SK-N-SH (cell line): ENCODE data around the gene SKOR2. TPM values are rescaled to one million over a fixed set of nuclear protein-coding genes. Genes with fewer than 3 reads are reported as not detected.

Experiments
- CTCF ChIA-PET: fragments of 300-600, 350-600 bp; formaldehyde crosslinking; extraction: SDS; loops from one replicate; lab custom pipeline; 2021; lab: Yijun Ruan, JAX
- POLR2A ChIA-PET: fragments of 350-600 bp; sonication (Branson Sonifier 250); formaldehyde crosslinking; extraction: SDS; loops from one replicate; lab custom pipeline; 2020; ENCODE audit warnings: antibody characterized with exemption, inconsistent platforms; lab: Yijun Ruan, JAX
- DNase-seq: peaks from one replicate; pipeline ENCODE4 v3.0.0; 2012
- H2AFZ ChIP-seq: fragments of 200-600 bp; sonication (generic); 2 replicates; pipeline ENCODE4 v1.8.1; 2016; ENCODE audit warnings: antibody characterized with exemption, mild to moderate bottlenecking, low read depth
- H3F3A ChIP-seq: fragments of 200-600 bp; sonication (generic); replicated peaks from 2 replicates; pipeline ENCODE3; 2016; ENCODE audit warnings: antibody characterized with exemption, mild to moderate bottlenecking; ENCODE audit not compliant: insufficient read depth
- H3K27ac ChIP-seq, 2 experiments: fragments of 200-500 bp in 1 of 2; fragments of 200-600 bp in 1 of 2; sonication (Bioruptor generic) in 1 of 2; sonication (generic), shearing (Covaris generic) in 1 of 2; 2 replicates each; pipeline versions ENCODE4 v1.5.1 to v1.6.1; 2014 to 2016; ENCODE audit warnings: low read depth in 2 of 2, inconsistent platforms in 1 of 2, low read length in 1 of 2, mild to moderate bottlenecking in 1 of 2, mixed read lengths in 1 of 2
- H3K27me3 ChIP-seq: fragments of 200-600 bp; sonication (generic), shearing (Covaris generic); 2 replicates; pipeline ENCODE4 v1.6.1; 2016; ENCODE audit warnings: mixed run types; ENCODE audit not compliant: insufficient read depth
- H3K36me3 ChIP-seq, 2 experiments: fragments of 200-500 bp in 1 of 2; fragments of 200-600 bp in 1 of 2; sonication (Bioruptor generic) in 1 of 2; sonication (generic) in 1 of 2; replicated peaks in 1 of 2; 2 replicates each; pipeline versions ENCODE3 to v1.5.1; 2014 to 2016; ENCODE audit warnings: low read length in 1 of 2, mild to moderate bottlenecking in 1 of 2; ENCODE audit not compliant: insufficient read depth in 2 of 2, control insufficient read depth in 1 of 2
- H3K4me1 ChIP-seq, 2 experiments: fragments of 200-500 bp in 1 of 2; fragments of 200-600 bp in 1 of 2; sonication (Bioruptor generic) in 1 of 2; sonication (generic), shearing (Covaris generic) in 1 of 2; 2 replicates each; pipeline versions ENCODE4 v1.5.1 to v1.6.1; 2014 to 2016; ENCODE audit warnings: low read depth in 1 of 2, low read length in 1 of 2, mixed run types in 1 of 2; ENCODE audit not compliant: insufficient read depth in 2 of 2, control insufficient read depth in 1 of 2
- H3K4me2 ChIP-seq: fragments of 200-600 bp; sonication (generic), shearing (Covaris generic); 2 replicates; pipeline ENCODE4 v1.6.1; 2017; ENCODE audit warnings: mixed run types
- H3K4me3 ChIP-seq, 2 experiments: fragments of 200-500 bp in 1 of 2; fragments of 200-600 bp in 1 of 2; sonication (Bioruptor generic) in 1 of 2; sonication (generic), shearing (Covaris generic) in 1 of 2; 2 replicates each; pipeline versions ENCODE4 v1.5.1 to v1.8.1; 2014 to 2016; ENCODE audit warnings: low read depth in 2 of 2, inconsistent platforms in 1 of 2, low read length in 1 of 2, mild to moderate bottlenecking in 1 of 2, mixed read lengths in 1 of 2, moderate library complexity in 1 of 2
- H3K79me2 ChIP-seq: fragments of 200-600 bp; sonication (generic); 2 replicates; pipeline ENCODE4 v1.8.1; 2017; ENCODE audit warnings: mild to moderate bottlenecking; ENCODE audit not compliant: insufficient read depth
- H3K9ac ChIP-seq: fragments of 200-600 bp; sonication (generic); 2 replicates; pipeline ENCODE4 v1.6.1; 2017; ENCODE audit warnings: mixed run types
- H3K9me2 ChIP-seq: fragments of 200-600 bp; sonication (generic); 2 replicates; pipeline ENCODE4 v1.6.1; 2017; ENCODE audit warnings: mixed run types
- H3K9me3 ChIP-seq: fragments of 200-600 bp; sonication (generic); 2 replicates; pipeline ENCODE4 v1.6.1; 2017; ENCODE audit warnings: mixed run types, mild to moderate bottlenecking, moderate library complexity
- H4K20me1 ChIP-seq: fragments of 200-600 bp; sonication (generic); 2 replicates; pipeline ENCODE4 v1.6.1; 2017; ENCODE audit warnings: mild to moderate bottlenecking, mixed run types; ENCODE audit not compliant: insufficient read depth
- CTCF ChIP-seq: fragments of 200-600 bp; sonication (generic); IDR thresholded peaks from 2 replicates; pipeline ENCODE4 v1.6.1; 2017; ENCODE audit warnings: antibody characterized with exemption, mild to moderate bottlenecking, moderate library complexity
- EP300 ChIP-seq, 2 experiments: IDR thresholded peaks; 2 replicates each; pipeline versions ENCODE4 v1.4.0 to v1.6.1; 2012; ENCODE audit warnings: borderline replicate concordance in 1 of 2, low read depth in 1 of 2, low read length in 1 of 2
- MEF2A ChIP-seq: IDR thresholded peaks from 2 replicates; pipeline ENCODE4 v1.4.0; 2012; ENCODE audit warnings: low read depth, borderline replicate concordance
- RAD21 ChIP-seq: IDR thresholded peaks from 2 replicates; pipeline ENCODE4 v1.6.1; 2012; ENCODE audit warnings: mild to moderate bottlenecking, low read length
- REST ChIP-seq: IDR thresholded peaks from 2 replicates; pipeline ENCODE4 v1.6.1; 2012; ENCODE audit warnings: mild to moderate bottlenecking, low read depth, low read length, moderate library complexity
- RXRA ChIP-seq: IDR thresholded peaks from 2 replicates; pipeline ENCODE4 v1.4.0; 2012; ENCODE audit warnings: low read depth, mild to moderate bottlenecking, borderline replicate concordance
- SMC3 ChIP-seq: IDR thresholded peaks from 2 replicates; pipeline ENCODE4 v1.6.1; 2012; ENCODE audit warnings: low read depth, low read length, improper control_type of control experiment
- TAF1 ChIP-seq: IDR thresholded peaks from 2 replicates; pipeline ENCODE4 v1.6.1; 2012; ENCODE audit warnings: low read depth, mild to moderate bottlenecking, low read length, moderate library complexity, borderline replicate concordance
- USF1 ChIP-seq: IDR thresholded peaks from 2 replicates; pipeline ENCODE4 v1.4.0; 2012; ENCODE audit warnings: low read depth, borderline replicate concordance
- WGBS: methylation state at CpG from one replicate; pipeline ENCODE4 v1.1.6; 2017; ENCODE audit warnings: low lambda C conversion rate; 5-methylcytosine and 5-hydroxymethylcytosine counted together
- polyA plus RNA-seq, 3 experiments: library from polyadenylated mRNA; depleted of rRNA; stranded (reverse); fragments of >200 nt; gene quantifications; 2 replicates each; pipeline ENCODE4 v1.2.3, GENCODE V29; 2012

SKOR2 gene
- polyA plus RNA-seq, 1 of the 3 experiments (the other 2 are of a cell fraction): not detected

- TF ChIP-seq USF1 (no peak), RXRA (no peak), TAF1 (no peak)
- TF ChIP-seq, all 33 proteins: peak for 0
Observed at GRCh38 chr18:47248115-47248603, 3.3 kb downstream of the SKOR2 start (continued).

- no peak overlapping the region for H3K9ac ChIP-seq
- H3K9me3 ChIP-seq: 0 out of 2 replicates have a peak, but pooled peaks cover 3% of the 10 kb centered on the region
- no peaks in the 10 kb centered on the region for H3K79me2 ChIP-seq
- POLR2A ChIA-PET: no interaction called here
- H3K4me1 ChIP-seq: peaks cover 0 to 7% of the 10 kb centered on the region in 2 experiments; a peak in 1 of 4 replicates
- peaks cover 54% of the 10 kb centered on the region for H3K27me3 ChIP-seq
- peak overlapping the region in 1 of 2 experiments; percentile 9; a peak in 1 of 4 replicates for H3K4me3 ChIP-seq
- DNase-seq: peak; percentile 90
- H4K20me1 ChIP-seq: no peaks in the 10 kb centered on the region
- TF ChIP-seq REST (no peak), EP300 (IDR thresholded peaks at IDR 0.05; ENCODE audit: borderline replicate concordance in 1 of 2, low read depth in 1 of 2, low read length in 1 of 2) (no peak), RAD21 (peak; percentile 32), SMC3 (peak; percentile 32; the same call in 1 of the 2 replicates), MEF2A (no peak), CTCF (peak; percentile 41)
- TF ChIP-seq, all 33 proteins: peak for 3
- WGBS: 2% methylated on average over 9 of the region's 90 CpGs
- Histone ChIP-seq H2AFZ (no peak overlapping the region), H3K36me3 (no peaks in the 10 kb centered on the region), H3F3A (no peaks in the 10 kb centered on the region), H3K9me2 (no peaks in the 10 kb centered on the region), H3K4me2 (no peak overlapping the region), H3K27ac (no peak overlapping the region)
- CTCF ChIA-PET: interaction anchor here (0.5 to 9.6 kb wide), 35 partner anchors 9 to 977 kb away, joined by 3 to 135 read pairs (median 4); no protein-coding TSS in a partner anchor
Observed at GRCh38 chr18:47247416-47248114, 3.9 kb downstream of the SKOR2 start.
